HG02763 (cell line): ENCODE results near the gene OR6C65.

Experiments used
- ATAC-seq: cut with Tn5 transposase; IDR thresholded peaks from one replicate; pipeline ENCODE4 v1.9.1; 2021; ENCODE audit warnings: mild to moderate bottlenecking, moderate library complexity; ENCODE audit not compliant: unreplicated experiment

Gene OR6C65

GRCh38 chr12:55445357-55445756 is 45.0 kb downstream of the OR6C65 start:
- ATAC-seq: no peak

GRCh38 chr12:55446326-55446725 is 46.0 kb downstream of the OR6C65 start:
- no peak for ATAC-seq

GRCh38 chr12:55448825-55449224 is 48.5 kb downstream of the OR6C65 start:
- ATAC-seq: no peak
